GM12864 (cell line): ENCODE data around the gene LINC01488.

ENCODE experiments used
- DNase-seq: peaks from one replicate; pipeline ENCODE4 v3.0.0-alpha.2; 2011; ENCODE audit warnings: low read depth
- H3K4me3 ChIP-seq: 2 replicates; pipeline ENCODE4 v1.5.1; 2011; ENCODE audit warnings: mild to moderate bottlenecking, low read depth, low read length, control low read depth
- TF ChIP-seq, protein P1 (sequence below): IDR thresholded peaks from 2 replicates; pipeline ENCODE4 v1.5.1; 2011; ENCODE audit warnings: low read depth, mild to moderate bottlenecking, moderate library complexity, low read length, control low read depth, inconsistent platforms; ENCODE audit errors: missing control alignments

LINC01488 gene

DNA sequence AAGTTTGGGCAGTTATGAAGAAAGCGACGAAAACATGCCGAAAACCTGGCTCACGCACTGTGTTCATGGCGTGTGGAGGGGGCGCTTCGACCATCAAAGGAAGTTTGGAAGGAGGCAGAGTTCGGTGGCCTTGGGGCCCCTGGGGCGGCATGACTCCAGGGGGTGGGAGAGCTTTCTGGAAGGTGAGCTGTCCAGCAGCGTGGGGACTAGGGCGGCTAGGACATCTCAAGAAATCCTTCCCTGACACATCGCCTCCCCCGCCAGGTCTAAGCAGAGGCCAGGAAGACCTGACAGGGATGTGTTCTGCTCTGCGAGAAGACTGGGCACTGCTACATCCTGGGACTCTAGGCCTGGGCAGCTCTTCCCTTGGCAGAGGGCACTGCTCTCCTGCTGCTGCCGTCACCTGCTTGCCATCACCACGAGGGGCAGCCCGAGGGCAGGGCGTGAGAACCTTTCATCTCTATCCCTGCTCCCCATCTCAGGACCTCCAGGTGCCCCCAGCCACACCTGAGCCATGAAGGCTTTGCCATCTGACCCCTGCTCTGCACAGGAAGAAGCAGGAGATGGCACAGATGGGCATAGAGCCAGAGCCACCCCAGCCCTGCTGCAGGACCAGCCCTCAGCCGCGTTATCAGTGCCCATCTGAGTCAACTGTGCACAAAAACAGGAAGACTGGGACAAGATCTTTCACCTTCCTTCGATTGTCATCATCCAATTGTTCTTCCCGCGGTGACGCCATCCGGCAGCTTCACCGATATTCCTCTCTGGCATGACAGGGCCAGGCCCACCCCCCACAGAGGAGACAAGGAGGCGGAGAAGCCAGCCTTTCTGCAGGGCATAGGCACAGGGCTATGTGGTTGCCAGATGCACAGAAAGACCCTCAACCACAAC lies 12.7 kb downstream of the LINC01488 start:
- TF ChIP-seq, protein P1, sequence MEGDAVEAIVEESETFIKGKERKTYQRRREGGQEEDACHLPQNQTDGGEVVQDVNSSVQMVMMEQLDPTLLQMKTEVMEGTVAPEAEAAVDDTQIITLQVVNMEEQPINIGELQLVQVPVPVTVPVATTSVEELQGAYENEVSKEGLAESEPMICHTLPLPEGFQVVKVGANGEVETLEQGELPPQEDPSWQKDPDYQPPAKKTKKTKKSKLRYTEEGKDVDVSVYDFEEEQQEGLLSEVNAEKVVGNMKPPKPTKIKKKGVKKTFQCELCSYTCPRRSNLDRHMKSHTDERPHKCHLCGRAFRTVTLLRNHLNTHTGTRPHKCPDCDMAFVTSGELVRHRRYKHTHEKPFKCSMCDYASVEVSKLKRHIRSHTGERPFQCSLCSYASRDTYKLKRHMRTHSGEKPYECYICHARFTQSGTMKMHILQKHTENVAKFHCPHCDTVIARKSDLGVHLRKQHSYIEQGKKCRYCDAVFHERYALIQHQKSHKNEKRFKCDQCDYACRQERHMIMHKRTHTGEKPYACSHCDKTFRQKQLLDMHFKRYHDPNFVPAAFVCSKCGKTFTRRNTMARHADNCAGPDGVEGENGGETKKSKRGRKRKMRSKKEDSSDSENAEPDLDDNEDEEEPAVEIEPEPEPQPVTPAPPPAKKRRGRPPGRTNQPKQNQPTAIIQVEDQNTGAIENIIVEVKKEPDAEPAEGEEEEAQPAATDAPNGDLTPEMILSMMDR, result no peak
- no peak for DNase-seq
- H3K4me3 ChIP-seq, result no peak overlapping the region

DNA sequence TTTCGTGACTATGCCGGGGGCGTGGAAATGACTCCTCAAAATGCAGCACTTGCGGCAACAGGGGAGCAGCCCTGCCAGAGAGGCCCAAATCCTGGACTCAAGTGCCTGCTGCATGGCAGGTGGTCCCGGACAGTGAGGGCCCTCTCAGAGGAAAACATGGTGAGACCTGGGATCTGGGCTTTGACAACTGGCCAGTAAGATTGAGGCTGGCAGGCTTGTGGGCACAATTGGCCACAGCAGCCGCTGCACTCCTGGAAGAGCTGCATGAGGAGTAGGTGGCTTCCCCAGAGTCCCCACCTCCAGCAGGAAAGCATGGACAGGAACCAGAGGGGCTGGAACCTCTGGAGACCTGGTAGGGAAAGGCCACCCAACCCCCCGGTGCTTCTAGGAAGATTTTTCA lies 13.4 kb downstream of the LINC01488 start:
- H3K4me3 ChIP-seq, result no peak overlapping the region
- TF ChIP-seq, protein P1, result no peak
- DNase-seq, result no peak

DNA sequence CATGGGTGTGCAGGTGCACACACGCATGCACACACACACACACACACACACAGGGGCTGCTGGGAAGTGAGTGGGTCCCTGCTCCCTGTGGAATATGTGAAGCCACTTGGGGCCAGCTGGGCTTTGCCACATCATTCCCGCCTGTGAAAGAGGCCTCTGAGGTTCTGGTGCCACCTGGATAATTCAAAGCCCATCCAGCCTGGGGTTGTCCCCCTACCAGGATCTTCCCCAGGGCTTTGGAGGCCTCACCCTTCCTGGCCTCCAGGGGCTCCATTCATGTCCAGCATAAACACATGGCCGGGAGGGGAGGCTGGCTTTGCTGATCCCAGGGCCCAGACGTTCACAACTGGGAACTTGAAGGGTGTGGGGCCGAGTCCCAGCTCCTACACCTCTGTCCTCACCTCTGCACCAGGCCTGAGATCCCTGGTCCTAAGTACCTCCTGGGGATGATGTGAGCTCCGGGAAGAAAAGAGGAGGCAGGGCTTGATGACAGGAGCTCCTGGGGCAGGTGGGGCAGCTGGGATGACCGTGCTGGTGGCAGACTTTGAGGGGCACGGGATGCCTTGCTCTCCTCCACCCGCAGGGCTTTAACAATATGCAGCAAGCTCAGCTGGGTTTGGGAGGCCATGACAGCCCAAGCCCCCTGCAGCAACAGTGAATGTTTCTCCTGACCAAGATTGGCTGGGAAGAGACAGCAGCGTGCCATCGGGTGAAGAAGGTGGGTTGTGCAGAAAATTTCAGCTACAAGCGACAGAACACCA lies 14.2 kb downstream of the LINC01488 start:
- TF ChIP-seq, protein P1, result no peak
- no peak overlapping the region for H3K4me3 ChIP-seq
- DNase-seq, result no peak

DNA sequence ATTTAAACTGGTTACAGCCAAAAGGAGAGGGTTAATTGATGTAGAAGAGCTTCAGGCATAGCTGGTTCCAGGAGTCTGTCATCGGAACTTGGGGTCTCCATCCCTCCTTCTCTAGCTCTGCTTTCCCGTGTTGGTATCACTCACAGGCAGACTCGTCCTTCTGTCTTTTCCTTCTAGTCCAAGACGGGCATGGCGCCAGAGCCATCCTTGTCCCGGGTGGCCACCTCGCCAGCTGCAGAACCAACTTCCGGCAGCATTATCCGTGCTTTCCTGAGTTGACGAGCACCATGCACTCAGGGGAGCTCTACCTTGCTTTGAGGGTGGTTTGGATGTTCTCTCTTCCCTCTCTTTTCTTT lies 14.7 kb downstream of the LINC01488 start:
- H3K4me3 ChIP-seq, result no peak overlapping the region
- TF ChIP-seq, protein P1, result no peak
- DNase-seq, result no peak

DNA sequence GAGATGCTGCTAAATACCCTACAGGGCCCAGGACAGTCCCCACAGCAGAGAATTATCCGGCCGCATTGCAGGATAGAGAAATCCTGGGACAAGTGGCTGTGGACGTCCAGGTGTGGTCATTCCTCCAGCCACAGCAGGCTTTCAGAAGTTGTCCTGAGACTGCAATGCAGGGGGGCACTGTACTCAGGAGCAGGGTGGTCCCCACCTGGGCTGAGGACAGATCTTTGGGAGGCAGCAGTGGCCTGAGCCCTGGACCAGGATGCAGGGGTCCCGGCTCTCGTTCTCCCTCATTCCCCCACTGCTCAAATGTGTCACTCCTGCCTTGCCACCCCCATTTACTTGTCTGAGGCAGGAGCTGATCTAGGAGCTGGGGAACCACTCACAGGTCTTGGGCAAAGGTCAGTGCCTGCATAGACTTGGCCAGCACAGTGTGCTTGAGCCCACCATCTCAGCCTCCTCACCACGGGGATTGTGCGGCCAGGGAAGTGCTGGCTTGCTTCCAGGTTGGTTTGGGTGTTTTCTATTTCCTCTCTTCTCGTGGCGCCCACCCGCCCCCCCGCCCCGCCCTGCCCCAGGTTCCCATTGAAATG lies 15.3 kb downstream of the LINC01488 start:
- no peak overlapping the region for H3K4me3 ChIP-seq
- TF ChIP-seq, protein P1, result no peak
- DNase-seq, result no peak

DNA sequence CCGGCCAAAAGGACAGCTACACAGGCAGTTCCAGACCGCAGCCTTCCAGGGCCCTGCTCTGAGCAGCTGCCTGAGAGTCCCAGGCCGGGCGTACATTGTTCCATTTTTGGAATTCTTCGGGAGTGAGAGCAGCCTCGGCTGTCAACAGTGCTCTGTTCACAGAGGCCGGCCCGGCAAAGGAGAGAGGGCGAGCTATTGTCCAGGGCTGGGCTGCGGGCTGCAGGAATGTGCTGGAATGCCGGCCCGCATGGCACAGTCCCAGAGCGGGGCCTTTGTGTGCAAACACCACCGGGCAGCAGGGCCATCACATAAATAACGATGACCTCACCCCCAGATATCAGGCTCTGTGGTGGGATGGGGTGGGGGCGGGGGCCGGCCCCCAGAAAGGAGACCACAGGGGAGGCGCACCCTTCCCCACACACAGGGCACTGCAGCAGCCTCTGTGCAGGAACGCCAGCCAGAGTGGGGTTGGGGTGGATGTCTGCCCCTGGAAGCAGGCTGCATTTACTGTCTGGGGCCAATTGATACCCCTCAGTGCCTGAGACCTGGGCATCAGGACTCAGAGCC lies 15.8 kb downstream of the LINC01488 start:
- DNase-seq, result no peak
- no peak overlapping the region for H3K4me3 ChIP-seq
- TF ChIP-seq, protein P1, result no peak
